MM.1S (cell line): ENCODE data around the gene COL6A3.

ENCODE experiments used
- DNase-seq: peaks from one replicate; pipeline ENCODE4 v3.0.0-alpha.2; 2015
- H2AFZ ChIP-seq: fragments of 300-600 bp; sonication (generic); 2 replicates; pipeline ENCODE4 v1.6.0; 2016; ENCODE audit warnings: antibody characterized with exemption, low read length
- H3F3A ChIP-seq: fragments of 300-600 bp; sonication (generic); 2 replicates; pipeline ENCODE4 v1.6.1; 2016; ENCODE audit warnings: mild to moderate bottlenecking, antibody characterized with exemption, low read length, moderate library complexity, mixed read lengths; ENCODE audit not compliant: insufficient read depth
- H3K27ac ChIP-seq: fragments of 300-600 bp; sonication (generic); 2 replicates; pipeline ENCODE4 v1.5.1; 2016; ENCODE audit warnings: mild to moderate bottlenecking, low read length
- H3K27me3 ChIP-seq: fragments of 300-600 bp; sonication (generic); replicated peaks from 2 replicates; pipeline ENCODE4 v1.6.0; 2016; ENCODE audit warnings: low read length; ENCODE audit not compliant: insufficient read depth
- H3K36me3 ChIP-seq: fragments of 300-600 bp; sonication (generic); replicated peaks from 2 replicates; pipeline ENCODE4 v1.6.1; 2016; ENCODE audit warnings: mild to moderate bottlenecking, low read length, mixed read lengths; ENCODE audit not compliant: insufficient read depth
- H3K4me1 ChIP-seq: fragments of 300-600 bp; sonication (generic); 2 replicates; pipeline ENCODE4 v1.6.1; 2016; ENCODE audit warnings: low read length, mixed read lengths
- H3K4me2 ChIP-seq: fragments of 300-600 bp; sonication (generic); 2 replicates; pipeline ENCODE4 v1.6.0; 2016; ENCODE audit warnings: low read depth, low read length
- H3K4me3 ChIP-seq: fragments of 300-600 bp; sonication (generic); 2 replicates; pipeline ENCODE4 v1.5.1; 2016; ENCODE audit warnings: low read length, mixed read lengths
- H3K79me2 ChIP-seq: fragments of 300-600 bp; sonication (generic); 2 replicates; pipeline ENCODE4 v1.6.1; 2016; ENCODE audit warnings: mixed run types, low read length, mixed read lengths
- H3K9ac ChIP-seq: fragments of 300-600 bp; sonication (generic); 2 replicates; pipeline ENCODE4 v1.6.1; 2016; ENCODE audit warnings: low read length, mixed read lengths
- H3K9me2 ChIP-seq: fragments of 300-600 bp; sonication (generic); replicated peaks from 2 replicates; pipeline ENCODE4 v1.6.1; 2016; ENCODE audit warnings: mild to moderate bottlenecking, low read length, mixed read lengths; ENCODE audit not compliant: insufficient read depth
- H3K9me3 ChIP-seq: fragments of 300-600 bp; sonication (generic); replicated peaks from 2 replicates; pipeline ENCODE4 v1.6.1; 2016; ENCODE audit warnings: mild to moderate bottlenecking, low read length, mixed read lengths; ENCODE audit not compliant: insufficient read depth
- H4K20me1 ChIP-seq: fragments of 300-600 bp; sonication (generic); 2 replicates; pipeline ENCODE4 v1.6.1; 2016; ENCODE audit warnings: mild to moderate bottlenecking, low read length, moderate library complexity, mixed read lengths; ENCODE audit not compliant: insufficient read depth
- CTCF ChIP-seq: fragments of 300-600 bp; sonication (generic); IDR thresholded peaks from 2 replicates; pipeline ENCODE4 v1.5.1; 2016; ENCODE audit warnings: antibody characterized with exemption, low read length, mixed read lengths
- EZH2 ChIP-seq: fragments of 300-600 bp; sonication (generic); optimal IDR thresholded peaks from 2 replicates; pipeline ENCODE3; 2017; ENCODE audit warnings: low read depth, mild to moderate bottlenecking, antibody characterized with exemption, low read length, mixed read lengths
- EZH2phosphoT487 ChIP-seq: fragments of 300-600 bp; sonication (generic); IDR thresholded peaks from 2 replicates; pipeline ENCODE4 v1.6.1; 2018; ENCODE audit warnings: antibody characterized with exemption, low read length

The COL6A3 gene

GRCh38 chr2:237379636-237380035, 34.3 kb downstream of the COL6A3 start:
- no peak overlapping the region for H3K27ac ChIP-seq
- H3F3A ChIP-seq, result no peaks in the 10 kb centered on the region
- TF ChIP-seq EZH2phosphoT487 (no peak), CTCF (no peak)
- H4K20me1 ChIP-seq, result no peaks in the 10 kb centered on the region
- H3K27me3 ChIP-seq, result no peaks in the 10 kb centered on the region
- H3K9me3 ChIP-seq, result no peaks in the 10 kb centered on the region
- no peak overlapping the region for H2AFZ ChIP-seq
- H3K9ac ChIP-seq, result no peak overlapping the region
- no peaks in the 10 kb centered on the region for H3K4me1 ChIP-seq
- no peak overlapping the region for H3K4me3 ChIP-seq
- H3K4me2 ChIP-seq, result no peak overlapping the region
- no peaks in the 10 kb centered on the region for H3K79me2 ChIP-seq
- no peaks in the 10 kb centered on the region for H3K36me3 ChIP-seq
- DNase-seq, result no peak
- H3K9me2 ChIP-seq, result no peaks in the 10 kb centered on the region

- H3K9ac ChIP-seq, result no peak overlapping the region
- DNase-seq, result no peak
- H3K4me3 ChIP-seq, result no peak overlapping the region
- no peak for TF ChIP-seq EZH2phosphoT487
- TF ChIP-seq EZH2, result no peak
- TF ChIP-seq CTCF, result no peak
- no peak overlapping the region for H2AFZ ChIP-seq
- no peaks in the 10 kb centered on the region for H3K36me3 ChIP-seq
- no peaks in the 10 kb centered on the region for H3K9me3 ChIP-seq
- no peak overlapping the region for H3K27ac ChIP-seq
- H4K20me1 ChIP-seq, result no peaks in the 10 kb centered on the region
- no peaks in the 10 kb centered on the region for H3F3A ChIP-seq
- no peaks in the 10 kb centered on the region for H3K79me2 ChIP-seq
- H3K4me2 ChIP-seq, result no peak overlapping the region
- H3K4me1 ChIP-seq, result no peaks in the 10 kb centered on the region
- no peaks in the 10 kb centered on the region for H3K9me2 ChIP-seq
- no peaks in the 10 kb centered on the region for H3K27me3 ChIP-seq
Observed at GRCh38 chr2:237378650-237379049, 35.3 kb downstream of the COL6A3 start.

GRCh38 chr2:237374284-237375060, 39.5 kb downstream of the COL6A3 start:
- Histone ChIP-seq H3K27me3 (no peaks in the 10 kb centered on the region), H3K9ac (no peak overlapping the region), H3K36me3 (no peaks in the 10 kb centered on the region), H3K9me3 (no peaks in the 10 kb centered on the region), H2AFZ (no peak overlapping the region), H3K4me3 (no peak overlapping the region), H3F3A (no peaks in the 10 kb centered on the region), H3K4me1 (no peaks in the 10 kb centered on the region), H3K27ac (no peak overlapping the region), H4K20me1 (no peaks in the 10 kb centered on the region), H3K79me2 (no peaks in the 10 kb centered on the region), H3K4me2 (no peak overlapping the region), H3K9me2 (no peaks in the 10 kb centered on the region)
- DNase-seq, result no peak
- TF ChIP-seq CTCF, result no peak
- TF ChIP-seq EZH2, result no peak
- no peak for TF ChIP-seq EZH2phosphoT487
